NCI-H146 (cell line): Measurements from ENCODE around the gene ERMAP.
"Not testable (repeated sequence)": the region's sequence is repeated elsewhere in the genome, so short reads cannot be mapped to it uniquely, and the experiment has no call there.

Source experiments
- DNase-seq: peaks from one replicate; lab custom pipeline; 2025; lab: John Stamatoyannopoulos, UW

Gene ERMAP

DNA sequence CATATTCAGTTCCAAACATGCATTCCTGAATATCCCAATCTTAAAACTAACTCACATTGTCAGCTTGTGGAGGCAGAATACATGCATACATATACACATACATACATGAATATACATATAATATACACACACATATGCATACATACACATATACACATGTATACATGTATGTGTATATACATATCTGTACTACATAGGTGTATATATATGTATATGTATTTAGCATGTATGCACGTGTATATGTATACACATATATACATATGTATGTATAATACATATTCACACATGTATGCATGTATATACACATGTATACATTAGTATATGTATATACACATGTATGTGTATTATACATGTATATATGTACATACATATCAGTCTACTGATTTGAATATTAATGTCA lies 28.3 kb downstream of the ERMAP start:
- DNase-seq, result no peak

DNA sequence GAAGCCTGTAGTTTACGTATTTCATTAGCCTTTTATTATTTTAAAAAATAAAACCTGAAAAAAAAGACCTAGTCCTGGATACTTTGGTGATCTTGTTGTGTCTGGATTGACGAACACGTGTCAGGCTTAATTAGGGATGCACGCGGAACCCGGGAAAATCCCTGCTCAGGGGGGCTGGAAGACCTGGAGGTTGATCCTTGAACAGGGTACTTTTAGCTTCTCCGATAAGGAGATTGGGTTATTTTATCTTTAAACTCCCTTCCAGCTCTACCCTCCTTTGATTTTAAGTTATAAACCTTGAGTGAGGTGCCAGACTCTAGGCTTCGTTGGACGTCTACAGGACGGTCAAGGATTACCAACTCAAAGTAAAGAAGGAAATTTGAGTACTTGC lies 28.9 kb downstream of the ERMAP start:
- no peak for DNase-seq

DNA sequence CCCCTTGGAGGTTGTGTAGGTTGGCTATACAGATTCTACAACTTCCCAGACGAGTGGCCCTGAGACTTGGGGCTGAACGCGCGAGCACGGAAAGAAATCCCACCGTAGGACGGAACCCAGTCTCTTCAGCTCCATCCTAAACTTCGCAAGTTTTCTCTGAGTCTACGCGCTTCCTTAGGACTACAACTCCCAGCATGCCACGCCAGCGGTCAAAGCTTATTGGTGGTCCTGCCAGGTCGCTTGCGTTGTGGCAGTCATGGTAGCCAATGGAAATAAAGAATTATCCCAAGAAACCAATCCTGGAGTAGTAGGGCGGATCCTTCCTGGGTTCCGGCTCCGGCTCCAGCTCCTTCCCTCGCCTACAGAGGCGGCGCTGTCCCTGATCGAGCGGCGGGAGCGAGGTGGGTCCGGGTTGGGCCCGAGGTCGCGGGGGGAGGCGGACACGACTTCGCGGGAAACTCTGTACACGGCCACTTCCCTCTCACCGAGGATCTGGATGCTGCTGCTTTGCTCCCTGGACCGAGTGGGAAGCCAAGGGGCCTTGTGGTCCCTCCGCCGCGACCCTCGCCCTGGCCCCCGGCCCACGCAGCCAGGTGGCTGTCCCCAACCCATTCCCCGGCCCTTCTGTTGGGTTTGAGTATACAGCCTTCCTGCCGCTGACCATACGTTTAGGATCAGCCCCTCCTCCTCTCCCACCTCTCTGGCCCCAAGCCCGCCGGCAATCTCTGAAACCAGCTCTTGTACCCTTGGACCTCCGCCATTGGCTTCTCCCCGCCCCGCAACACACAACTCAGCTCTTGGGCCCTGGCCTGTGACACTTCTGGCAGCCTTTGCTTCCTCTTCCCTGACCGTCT lies 29.6 kb downstream of the ERMAP start, which contains the start of gene ZNF691:
Gene ZNF691, plus strand, starts transcription at position 357 of the 854 bp plus-strand sequence. CDS start 3,046 bp downstream, outside the sequence.
- DNase-seq, result peak; percentile 91

DNA sequence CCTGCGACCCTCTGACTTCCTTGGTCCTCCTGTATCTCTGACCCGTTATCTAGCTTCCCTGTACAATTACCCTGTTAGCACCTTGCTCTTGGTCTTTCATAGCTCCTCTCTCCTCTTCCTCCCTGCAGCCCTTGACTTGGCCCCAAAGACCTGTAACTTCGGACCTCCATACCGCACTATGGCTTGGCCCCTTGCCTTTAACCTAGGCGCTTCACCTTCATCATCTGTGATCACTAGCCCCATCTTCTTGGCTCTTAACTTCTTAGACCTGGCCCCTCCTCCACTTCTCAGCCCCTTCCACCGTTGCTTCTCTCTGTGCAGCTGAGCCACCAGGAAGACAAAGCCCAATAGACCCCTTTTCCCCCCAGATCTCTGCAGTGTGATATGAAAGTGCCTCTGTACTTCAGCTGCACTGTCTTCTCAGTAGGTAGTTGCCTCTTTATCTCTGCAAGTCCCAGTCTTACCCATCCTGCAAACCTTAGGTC lies 30.2 kb downstream of the ERMAP start:
- DNase-seq, result no peak

DNA sequence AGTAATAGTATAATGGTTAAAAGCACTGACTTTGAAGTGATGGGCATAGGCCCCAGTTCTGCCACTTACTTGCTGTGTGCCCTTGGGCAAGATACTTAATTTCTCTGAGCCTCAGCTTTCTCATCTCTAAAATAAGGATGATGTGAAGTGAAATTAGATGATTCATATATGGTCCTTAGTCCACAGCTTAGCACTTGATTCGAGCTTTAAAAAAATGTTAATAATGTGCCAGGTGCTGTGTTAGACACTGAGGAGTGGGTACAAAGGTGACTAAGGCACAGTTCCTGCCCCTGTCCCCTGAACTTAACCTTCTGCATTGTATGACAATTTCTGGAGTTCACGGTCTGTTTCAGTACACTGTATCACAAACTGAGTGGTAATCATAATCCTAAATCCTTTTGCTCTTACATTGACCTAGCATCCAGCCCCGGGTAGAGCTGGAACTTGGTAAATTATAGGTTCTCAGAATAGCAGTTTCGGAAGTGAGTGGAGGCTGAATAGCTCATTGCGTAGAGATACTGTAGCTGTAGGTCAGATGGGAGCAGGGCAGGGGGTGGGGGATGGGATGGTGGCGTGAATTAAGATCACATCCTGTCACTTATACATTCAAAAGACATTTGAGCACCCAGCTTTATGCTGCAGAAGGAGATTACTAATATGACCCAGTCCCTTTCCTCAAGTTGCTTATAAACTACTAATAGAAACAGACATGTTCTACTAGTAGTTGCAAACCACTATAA lies 31.0 kb downstream of the ERMAP start:
- no peak for DNase-seq

DNA sequence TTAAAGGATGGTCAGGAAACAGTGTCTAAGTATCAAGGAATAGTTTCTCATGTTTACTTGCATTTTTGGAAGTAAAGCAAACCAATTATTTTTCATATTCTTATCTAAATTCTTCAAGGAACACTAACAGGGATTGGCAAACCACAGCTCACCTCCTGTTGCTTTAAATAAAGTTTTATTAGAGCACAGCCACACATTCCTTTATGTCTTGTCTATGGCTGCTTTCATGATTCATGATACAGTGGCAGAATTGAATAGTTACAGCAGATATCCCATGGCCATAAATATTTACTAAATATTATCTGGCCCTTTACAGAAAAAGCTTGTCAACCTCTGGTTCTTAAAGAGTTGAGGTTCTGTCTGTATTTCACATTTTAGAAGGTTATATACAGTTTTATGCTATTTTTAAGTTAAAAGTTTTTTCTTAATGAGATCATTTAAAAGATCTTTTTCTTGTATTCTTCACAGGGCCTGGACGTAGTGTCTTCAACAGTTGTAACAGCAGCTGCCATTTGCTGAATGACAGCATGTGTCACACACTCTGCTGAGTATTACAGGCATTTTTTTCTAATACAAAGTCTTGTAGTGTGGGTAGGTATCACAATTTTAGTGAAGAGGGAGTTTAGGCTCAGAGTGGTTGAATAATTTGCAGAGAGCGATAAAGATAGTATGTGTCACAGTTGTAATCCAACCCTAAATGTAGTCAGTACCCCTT lies 32.1 kb downstream of the ERMAP start:
- DNase-seq, result no peak

DNA sequence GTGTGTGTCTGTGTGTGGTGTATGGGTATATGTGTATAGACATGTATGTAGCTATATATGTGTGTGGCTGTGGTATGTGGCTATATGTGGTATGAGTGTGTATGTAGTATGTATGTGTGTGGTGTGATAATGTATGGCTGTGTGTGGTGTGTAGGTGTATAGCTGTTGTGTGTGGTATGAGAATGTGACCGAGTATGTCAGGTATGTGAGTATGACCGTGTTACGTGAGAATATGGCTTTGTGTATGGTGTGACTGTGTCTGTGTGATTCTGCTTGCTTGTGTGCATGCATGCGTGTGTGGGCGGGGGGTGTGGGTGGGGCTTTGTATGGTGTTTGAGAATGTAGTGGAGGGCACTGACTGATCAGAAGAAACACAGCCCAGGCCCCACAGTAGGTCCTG lies 33.0 kb downstream of the ERMAP start:
- DNase-seq, result no peak

DNA sequence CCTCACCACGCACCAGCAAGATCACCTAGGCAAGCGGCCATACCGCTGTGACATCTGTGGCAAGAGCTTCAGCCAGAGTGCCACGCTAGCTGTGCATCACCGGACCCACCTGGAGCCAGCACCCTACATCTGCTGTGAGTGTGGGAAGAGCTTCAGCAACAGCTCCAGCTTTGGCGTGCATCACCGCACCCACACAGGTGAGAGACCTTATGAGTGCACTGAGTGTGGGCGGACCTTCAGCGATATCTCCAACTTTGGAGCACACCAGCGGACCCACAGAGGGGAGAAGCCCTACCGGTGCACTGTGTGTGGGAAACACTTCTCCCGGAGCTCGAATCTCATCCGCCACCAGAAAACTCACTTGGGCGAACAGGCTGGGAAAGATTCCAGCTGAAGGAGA lies 34.5 kb downstream of the ERMAP start:
- no peak for DNase-seq

DNA sequence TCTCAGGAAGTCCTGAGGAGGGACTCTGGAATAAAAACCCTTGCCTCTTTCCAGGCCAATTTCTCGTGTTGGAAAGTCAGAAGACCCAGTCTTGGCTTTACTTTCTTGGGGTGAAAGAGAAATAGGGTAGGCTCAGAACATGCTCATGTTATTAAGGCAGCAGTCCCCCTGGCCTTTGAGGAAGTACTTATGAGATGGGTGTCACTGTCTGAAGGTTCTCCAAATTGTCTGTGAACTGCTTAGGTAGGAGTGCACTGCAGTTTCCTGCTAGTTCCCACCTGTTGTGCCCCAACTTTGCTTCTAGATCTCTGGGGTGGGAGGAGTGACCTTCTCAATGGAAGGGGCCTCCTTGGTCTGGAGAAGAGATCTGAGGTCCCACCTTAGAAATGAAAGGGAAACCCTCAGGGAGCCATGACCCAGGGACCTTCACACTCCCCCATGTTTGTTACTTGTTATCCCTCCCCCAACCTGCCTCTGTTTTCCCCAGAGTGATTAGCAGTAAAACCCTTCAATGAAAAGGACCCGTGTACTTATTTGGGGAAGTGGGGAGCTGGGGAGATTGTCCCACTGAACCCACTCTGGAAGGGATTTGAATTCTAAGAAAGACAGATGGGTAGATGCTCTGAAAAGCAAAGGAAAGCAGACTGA lies 35.2 kb downstream of the ERMAP start:
- no peak for DNase-seq

DNA sequence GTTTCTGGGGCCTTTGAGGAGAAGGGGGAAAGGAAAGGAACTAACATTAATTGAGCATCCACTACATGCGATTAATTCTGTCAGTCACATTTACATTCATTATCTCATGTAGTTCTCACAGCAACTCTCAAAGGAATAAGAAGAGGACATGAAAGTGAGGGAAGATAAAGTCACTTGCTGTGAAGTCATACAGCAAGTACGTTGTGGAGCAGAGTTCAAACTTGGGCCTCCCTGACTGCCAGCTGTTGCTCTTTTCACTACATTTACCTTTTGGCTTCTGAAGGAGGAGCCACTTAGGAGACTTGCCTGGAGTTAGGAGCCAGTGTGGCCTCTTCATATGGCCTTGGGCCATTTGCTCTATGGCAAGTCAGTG lies 35.7 kb downstream of the ERMAP start:
- no peak for DNase-seq

DNA sequence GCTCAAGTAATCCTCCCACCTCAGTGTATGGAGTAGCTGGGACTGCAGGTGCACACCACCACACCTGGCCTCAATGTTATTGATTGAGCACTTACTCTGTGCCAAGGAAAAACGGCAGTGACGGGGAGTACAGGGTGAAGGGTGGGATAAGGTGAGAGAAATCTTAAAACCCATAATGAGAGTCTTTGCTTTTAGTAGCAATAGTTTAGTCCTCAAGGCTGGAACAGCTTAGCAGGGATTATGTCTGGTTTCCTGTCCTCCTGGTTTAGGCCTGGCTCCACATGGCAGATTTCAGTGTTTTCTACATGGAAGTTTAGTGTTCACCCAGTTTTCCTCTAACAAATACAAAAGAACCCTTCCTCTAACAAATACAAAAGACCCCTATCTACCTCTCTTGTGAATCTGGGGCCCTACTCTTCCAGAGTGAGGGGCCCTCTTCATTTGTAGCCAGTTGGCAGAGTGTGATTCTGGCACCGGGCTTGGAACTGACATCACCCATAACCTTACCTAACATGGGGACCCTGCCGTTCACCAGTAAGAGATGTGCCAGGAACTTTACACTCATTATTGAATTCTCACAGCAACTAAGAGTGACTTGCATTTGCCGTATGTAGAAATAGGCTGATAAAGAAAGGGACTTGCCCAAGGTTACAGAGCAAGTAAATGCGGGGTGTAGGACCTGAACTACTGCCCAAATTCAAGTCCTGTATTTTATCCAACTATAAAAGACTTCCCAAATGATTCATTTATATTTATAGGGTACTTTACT lies 36.4 kb downstream of the ERMAP start:
- no peak for DNase-seq

DNA sequence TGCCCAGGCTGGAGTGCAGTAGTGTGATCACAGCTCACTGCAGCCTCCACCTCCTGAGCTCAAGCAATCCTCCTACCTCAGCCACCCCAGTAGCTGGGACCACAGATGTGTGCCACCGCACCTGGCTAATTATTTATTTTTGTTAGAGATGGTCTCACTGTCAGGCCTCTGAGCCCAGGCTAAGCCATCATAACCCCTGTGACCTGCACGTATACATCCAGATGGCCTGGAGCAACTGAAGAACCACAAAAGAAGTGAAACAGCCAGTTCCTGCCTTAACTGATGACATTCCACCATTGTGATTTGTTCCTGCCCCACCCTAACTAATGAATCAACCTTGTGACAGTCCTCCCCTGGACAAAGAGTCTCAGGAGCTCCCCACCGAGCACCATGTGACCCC lies 39.6 kb downstream of the ERMAP start:
- DNase-seq, result not testable (repeated sequence)

DNA sequence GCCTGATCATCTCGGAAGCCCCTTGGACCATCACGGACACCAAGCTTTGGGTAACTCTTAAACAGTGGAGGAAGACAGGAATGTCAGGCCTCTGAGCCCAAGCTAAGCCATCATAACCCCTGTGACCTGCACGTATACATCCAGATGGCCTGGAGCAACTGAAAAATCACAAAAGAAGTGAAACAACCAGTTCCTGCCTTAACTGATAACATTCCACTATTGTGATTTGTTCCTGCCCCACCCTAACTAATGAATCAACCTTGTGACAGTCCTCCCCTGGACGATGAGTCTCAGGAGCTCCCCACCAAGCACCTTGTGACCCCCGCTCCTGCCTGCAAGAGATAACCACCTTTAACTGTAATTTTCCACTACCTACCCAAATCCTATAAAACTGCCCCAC lies 42.4 kb downstream of the ERMAP start:
- not testable (repeated sequence) for DNase-seq

DNA sequence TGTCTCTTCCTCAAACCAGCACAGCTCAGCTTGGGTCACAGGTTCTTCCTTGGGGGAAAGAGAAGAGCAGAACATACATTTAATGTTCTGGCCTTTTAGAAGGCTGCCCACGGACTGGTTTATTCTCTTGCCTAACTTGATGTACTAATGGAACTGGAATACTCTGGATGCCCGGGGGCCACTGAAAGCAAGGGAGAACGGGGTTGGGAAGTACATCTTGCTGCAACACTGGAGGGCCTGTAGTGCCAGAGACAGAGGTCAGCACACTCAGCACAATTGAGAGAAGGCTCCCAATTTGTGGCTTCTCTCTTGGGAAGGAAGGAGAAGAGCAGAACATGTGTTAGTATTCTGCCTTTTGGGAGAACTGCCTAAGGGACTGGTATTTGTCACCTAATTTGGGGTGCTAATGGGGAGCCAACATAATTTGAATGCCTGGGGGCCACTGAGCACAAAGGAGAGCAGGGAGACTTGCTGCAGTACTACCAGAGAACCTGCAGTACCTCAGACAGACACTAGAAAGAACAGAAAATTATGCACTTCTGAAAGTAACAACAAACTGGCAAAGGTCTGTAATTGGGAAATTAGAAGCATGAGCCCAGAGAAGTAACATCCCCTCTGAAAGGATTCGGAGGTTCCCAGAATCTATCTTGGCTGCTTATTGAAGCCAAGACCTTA lies 43.6 kb downstream of the ERMAP start:
- DNase-seq, result no peak

DNA sequence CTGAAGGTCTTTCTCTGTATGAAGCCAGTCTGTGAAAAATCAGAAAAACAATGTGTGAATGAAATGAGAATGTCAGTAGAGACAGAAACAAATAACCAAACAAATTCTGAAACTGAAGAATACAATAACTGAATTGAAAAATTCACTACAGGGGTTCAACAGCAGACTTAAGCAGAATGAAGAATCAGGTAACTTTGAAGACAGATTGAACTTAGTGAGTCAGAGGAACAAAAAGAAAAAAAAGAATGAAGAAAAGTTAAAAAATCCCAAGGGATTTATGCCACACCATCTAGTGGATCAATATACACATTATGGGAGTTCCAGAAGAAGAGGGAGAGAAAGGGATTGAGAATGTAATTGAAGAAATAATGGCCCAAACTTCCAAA lies 44.1 kb downstream of the ERMAP start:
- no peak for DNase-seq

DNA sequence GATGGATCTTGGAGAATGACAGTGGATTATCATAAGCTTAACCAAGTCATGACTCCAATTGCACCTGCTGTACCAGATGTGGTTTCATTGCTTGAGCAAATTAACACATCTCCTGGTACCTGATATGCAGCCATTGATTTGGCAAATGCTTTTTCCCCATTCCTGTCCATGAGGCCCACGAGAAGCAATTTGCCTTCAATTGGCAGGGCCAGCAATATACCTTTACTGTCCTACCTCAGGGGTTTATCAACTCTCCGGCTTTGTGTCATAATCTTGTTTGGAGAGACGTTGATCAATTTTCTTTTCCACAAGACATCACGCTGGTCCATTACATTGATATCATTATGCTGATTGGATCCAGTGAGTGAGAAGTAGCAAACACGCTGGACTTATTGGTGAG lies 49.6 kb downstream of the ERMAP start:
- no peak for DNase-seq

DNA sequence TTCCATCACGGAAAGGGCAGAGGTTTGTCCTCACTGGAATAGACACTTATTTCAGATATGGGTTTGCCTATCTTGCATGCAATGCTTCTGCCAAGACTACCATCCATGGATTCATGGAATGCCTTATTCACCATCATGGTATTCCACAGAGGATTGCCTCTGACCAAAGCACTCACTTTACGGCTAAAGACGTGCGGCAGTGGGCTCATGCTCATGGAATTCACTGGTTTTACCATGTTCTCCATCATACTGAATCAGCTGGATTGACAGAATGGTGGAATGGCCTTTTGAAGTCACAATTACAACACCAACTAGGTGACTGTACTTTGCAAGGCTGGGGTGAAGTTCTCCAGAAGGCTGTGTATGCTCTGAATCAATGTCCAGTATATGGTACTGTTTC lies 51.5 kb downstream of the ERMAP start:
- DNase-seq, result not testable (repeated sequence)

DNA sequence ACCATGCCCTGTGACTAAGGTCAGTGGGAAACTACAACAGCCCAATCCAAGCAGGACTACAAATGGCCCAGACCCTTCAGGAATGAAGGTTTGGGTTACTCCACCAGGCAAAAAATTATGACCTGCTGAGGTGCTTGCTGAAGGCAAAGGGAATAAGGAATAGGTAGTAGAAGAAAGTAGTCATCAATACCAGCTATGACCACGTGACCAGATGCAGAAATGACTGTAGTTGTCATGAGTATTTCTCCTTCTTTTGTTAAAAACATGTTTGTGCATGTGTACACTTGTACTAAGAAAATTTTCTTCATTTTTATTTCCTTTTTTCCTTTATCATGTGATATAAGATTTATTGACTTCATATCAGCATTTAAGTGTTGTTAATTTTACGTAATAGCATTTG lies 52.3 kb downstream of the ERMAP start:
- not testable (repeated sequence) for DNase-seq

DNA sequence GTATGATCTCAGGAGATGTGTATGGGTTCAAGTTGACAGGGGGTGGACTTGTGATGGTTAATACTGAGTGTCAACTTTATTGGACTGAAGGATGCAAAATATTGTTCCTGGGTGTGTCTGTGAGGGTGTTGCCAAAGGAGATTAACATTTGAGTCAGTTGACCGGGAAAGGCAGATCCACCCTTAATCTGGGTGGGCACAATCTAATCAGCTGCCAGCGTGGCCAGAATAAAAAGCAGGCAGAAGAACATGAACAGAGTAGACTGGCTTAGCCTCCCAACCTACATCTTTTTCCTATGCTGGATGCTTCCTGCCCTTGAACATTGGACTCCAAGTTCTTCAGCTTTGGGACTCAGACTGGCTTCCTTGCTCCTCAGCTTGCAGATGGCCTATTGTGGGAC lies 52.8 kb downstream of the ERMAP start:
- DNase-seq, result not testable (repeated sequence)

DNA sequence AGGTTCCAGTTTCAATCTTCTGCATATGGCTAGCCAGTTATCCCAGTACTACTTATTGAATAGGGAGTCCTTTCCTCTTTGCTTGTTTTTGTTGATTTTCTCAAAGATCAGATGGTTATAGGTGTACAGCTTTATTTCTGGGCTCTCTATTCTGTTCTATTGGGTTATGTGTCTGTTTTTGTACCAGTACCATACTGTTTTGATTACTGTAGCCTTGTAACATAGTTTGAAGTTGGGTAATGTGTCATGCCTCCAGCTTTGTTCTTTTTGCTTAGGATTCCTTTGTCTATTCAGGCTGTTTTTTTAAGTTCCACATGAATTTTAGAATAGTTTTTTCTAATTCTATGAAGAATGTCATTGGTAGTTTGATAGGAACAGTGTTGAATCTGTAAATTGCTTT lies 56.2 kb downstream of the ERMAP start:
- not testable (repeated sequence) for DNase-seq

DNA sequence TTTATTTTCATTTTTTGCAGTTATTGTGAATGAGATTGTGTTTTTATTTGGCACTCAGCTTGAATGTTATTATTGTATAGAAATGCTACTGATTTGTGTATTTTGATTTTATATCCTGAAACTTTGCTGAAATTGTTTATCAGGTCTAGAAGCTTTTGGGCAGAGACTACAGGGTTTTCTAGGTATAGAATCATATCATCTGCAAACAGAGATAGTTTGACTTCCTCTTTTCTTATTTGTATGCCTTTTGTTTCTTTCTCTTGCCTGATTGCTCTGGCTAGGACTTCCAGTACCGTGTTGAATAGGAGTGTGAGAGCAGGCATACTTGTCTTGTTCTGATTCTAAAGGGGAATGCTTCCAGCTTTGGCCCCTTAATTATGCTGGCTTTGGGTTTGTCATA lies 56.7 kb downstream of the ERMAP start:
- no peak for DNase-seq
